Measurements from ENCODE around the gene PMEL. TPM values are rescaled to one million over a fixed set of nuclear protein-coding genes. Genes with fewer than 3 reads are reported as not detected.

PMEL gene
- polyA plus RNA-seq, 1 of the 3 experiments (the other 2 are of a cell fraction) = 1.8 TPM

- TF ChIP-seq TEAD4 (IDR thresholded peaks at IDR 0.05; ENCODE audit: borderline replicate concordance, insufficient read depth) = no peak
- TF ChIP-seq, protein P1, sequence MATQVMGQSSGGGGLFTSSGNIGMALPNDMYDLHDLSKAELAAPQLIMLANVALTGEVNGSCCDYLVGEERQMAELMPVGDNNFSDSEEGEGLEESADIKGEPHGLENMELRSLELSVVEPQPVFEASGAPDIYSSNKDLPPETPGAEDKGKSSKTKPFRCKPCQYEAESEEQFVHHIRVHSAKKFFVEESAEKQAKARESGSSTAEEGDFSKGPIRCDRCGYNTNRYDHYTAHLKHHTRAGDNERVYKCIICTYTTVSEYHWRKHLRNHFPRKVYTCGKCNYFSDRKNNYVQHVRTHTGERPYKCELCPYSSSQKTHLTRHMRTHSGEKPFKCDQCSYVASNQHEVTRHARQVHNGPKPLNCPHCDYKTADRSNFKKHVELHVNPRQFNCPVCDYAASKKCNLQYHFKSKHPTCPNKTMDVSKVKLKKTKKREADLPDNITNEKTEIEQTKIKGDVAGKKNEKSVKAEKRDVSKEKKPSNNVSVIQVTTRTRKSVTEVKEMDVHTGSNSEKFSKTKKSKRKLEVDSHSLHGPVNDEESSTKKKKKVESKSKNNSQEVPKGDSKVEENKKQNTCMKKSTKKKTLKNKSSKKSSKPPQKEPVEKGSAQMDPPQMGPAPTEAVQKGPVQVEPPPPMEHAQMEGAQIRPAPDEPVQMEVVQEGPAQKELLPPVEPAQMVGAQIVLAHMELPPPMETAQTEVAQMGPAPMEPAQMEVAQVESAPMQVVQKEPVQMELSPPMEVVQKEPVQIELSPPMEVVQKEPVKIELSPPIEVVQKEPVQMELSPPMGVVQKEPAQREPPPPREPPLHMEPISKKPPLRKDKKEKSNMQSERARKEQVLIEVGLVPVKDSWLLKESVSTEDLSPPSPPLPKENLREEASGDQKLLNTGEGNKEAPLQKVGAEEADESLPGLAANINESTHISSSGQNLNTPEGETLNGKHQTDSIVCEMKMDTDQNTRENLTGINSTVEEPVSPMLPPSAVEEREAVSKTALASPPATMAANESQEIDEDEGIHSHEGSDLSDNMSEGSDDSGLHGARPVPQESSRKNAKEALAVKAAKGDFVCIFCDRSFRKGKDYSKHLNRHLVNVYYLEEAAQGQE (IDR thresholded peaks at IDR 0.05; ENCODE audit: low read depth, low read length) = no peak
- TF ChIP-seq YY1 (IDR thresholded peaks at IDR 0.05; ENCODE audit: low read depth) = no peak
- TF ChIP-seq JUND (IDR thresholded peaks at IDR 0.05) = no peak
- TF ChIP-seq TAF1 (IDR thresholded peaks at IDR 0.05; ENCODE audit: borderline replicate concordance, low read depth, low read length) = no peak
- TF ChIP-seq RCOR1 (IDR thresholded peaks at IDR 0.05; ENCODE audit: low read length) = no peak
- no peak for TF ChIP-seq PBX3 (IDR thresholded peaks at IDR 0.05)
- peaks cover 6% of the 10 kb centered on the region for H3F3A ChIP-seq (replicated peaks; ENCODE audit: insufficient read depth)
- H3K36me3 ChIP-seq (replicated peaks in 1 of 2; ENCODE audit: control insufficient read depth in 1 of 2, insufficient read depth in 2 of 2, low read length in 1 of 2) = peaks cover 27 to 34% of the 10 kb centered on the region in 2 experiments
- H3K27me3 ChIP-seq (ENCODE audit: insufficient read depth) = no peaks in the 10 kb centered on the region
- no peaks in the 10 kb centered on the region for H4K20me1 ChIP-seq (ENCODE audit: insufficient read depth)
- no peaks in the 10 kb centered on the region for H3K9me3 ChIP-seq
- H3K4me2 ChIP-seq = no peak overlapping the region
- H3K4me3 ChIP-seq (ENCODE audit: low read depth in 2 of 2, low read length in 1 of 2) = no peak overlapping the region
- CTCF ChIA-PET = interaction anchor here (0.7 to 10.8 kb wide), 21 partner anchors 8 to 214 kb away, joined by 3 to 96 read pairs (median 5); partner anchors contain the start of genes DGKA, ORMDL2, PYM1 and RAB5B
- H3K9ac ChIP-seq = no peak overlapping the region
- 97% methylated on average over 5 of the region's 8 CpGs for WGBS (ENCODE audit: low lambda C conversion rate)
- no peak for DNase-seq
- H3K79me2 ChIP-seq (ENCODE audit: insufficient read depth) = peaks cover 4% of the 10 kb centered on the region; the same call in 1 of the 2 replicates
- no peak overlapping the region for H3K27ac ChIP-seq (ENCODE audit: low read depth in 2 of 2, low read length in 1 of 2)
- H2AFZ ChIP-seq (ENCODE audit: low read depth) = no peak overlapping the region
- POLR2A ChIA-PET = no interaction called here
- peaks cover 3 to 9% of the 10 kb centered on the region in 2 experiments; a peak in 2 of 4 replicates for H3K4me1 ChIP-seq (ENCODE audit: control insufficient read depth in 1 of 2, insufficient read depth in 2 of 2, low read depth in 1 of 2, low read length in 1 of 2)
- H3K9me2 ChIP-seq = no peaks in the 10 kb centered on the region
Observed at GRCh38 chr12:55938826-55939501, 26.9 kb downstream of the PMEL start.

GRCh38 chr12:55937981-55938380 is 27.9 kb downstream of the PMEL start:
- peaks cover 13% of the 10 kb centered on the region; the same call in 1 of the 2 replicates for H3K79me2 ChIP-seq (ENCODE audit: insufficient read depth)
- no peaks in the 10 kb centered on the region for H3K27me3 ChIP-seq (ENCODE audit: insufficient read depth)
- peaks cover 7% of the 10 kb centered on the region for H3F3A ChIP-seq (replicated peaks; ENCODE audit: insufficient read depth)
- CTCF ChIA-PET = interaction anchor here (1.0 to 10.8 kb wide), 4 partner anchors 11 to 200 kb away, joined by 3 to 96 read pairs (median 23); no protein-coding TSS in a partner anchor
- H3K4me3 ChIP-seq (ENCODE audit: low read depth in 2 of 2, low read length in 1 of 2) = no peak overlapping the region
- peaks cover 20 to 34% of the 10 kb centered on the region in 2 experiments for H3K36me3 ChIP-seq (replicated peaks in 1 of 2; ENCODE audit: control insufficient read depth in 1 of 2, insufficient read depth in 2 of 2, low read length in 1 of 2)
- POLR2A ChIA-PET = no interaction called here
- peaks cover 10% of the 10 kb centered on the region in 2 experiments; a peak in 2 of 4 replicates for H3K4me1 ChIP-seq (ENCODE audit: control insufficient read depth in 1 of 2, insufficient read depth in 2 of 2, low read depth in 1 of 2, low read length in 1 of 2)
- 49% methylated on average over 2 of the region's 2 CpGs for WGBS (ENCODE audit: low lambda C conversion rate)
- H3K9ac ChIP-seq = no peak overlapping the region
- no peak overlapping the region for H3K4me2 ChIP-seq
- H3K9me3 ChIP-seq = no peaks in the 10 kb centered on the region
- DNase-seq = no peak
- H3K9me2 ChIP-seq = no peaks in the 10 kb centered on the region
- H3K27ac ChIP-seq (ENCODE audit: low read depth in 2 of 2, low read length in 1 of 2) = peak overlapping the region in 1 of 2 experiments; percentile 42; a peak in 2 of 4 replicates
- H4K20me1 ChIP-seq (ENCODE audit: insufficient read depth) = no peaks in the 10 kb centered on the region
- no peak overlapping the region for H2AFZ ChIP-seq (ENCODE audit: low read depth)
- TF ChIP-seq, protein P2, sequence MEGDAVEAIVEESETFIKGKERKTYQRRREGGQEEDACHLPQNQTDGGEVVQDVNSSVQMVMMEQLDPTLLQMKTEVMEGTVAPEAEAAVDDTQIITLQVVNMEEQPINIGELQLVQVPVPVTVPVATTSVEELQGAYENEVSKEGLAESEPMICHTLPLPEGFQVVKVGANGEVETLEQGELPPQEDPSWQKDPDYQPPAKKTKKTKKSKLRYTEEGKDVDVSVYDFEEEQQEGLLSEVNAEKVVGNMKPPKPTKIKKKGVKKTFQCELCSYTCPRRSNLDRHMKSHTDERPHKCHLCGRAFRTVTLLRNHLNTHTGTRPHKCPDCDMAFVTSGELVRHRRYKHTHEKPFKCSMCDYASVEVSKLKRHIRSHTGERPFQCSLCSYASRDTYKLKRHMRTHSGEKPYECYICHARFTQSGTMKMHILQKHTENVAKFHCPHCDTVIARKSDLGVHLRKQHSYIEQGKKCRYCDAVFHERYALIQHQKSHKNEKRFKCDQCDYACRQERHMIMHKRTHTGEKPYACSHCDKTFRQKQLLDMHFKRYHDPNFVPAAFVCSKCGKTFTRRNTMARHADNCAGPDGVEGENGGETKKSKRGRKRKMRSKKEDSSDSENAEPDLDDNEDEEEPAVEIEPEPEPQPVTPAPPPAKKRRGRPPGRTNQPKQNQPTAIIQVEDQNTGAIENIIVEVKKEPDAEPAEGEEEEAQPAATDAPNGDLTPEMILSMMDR (IDR thresholded peaks at IDR 0.05) = no peak
- TF ChIP-seq GATA2 (CRISPR knock-in tag; IDR thresholded peaks at IDR 0.05) = no peak
- TF ChIP-seq FOXJ3 (CRISPR knock-in tag; IDR thresholded peaks at IDR 0.05) = no peak
- TF ChIP-seq RCOR1 (IDR thresholded peaks at IDR 0.05; ENCODE audit: low read length) = no peak
- no peak for TF ChIP-seq USF2 (IDR thresholded peaks at IDR 0.05; ENCODE audit: borderline replicate concordance, low read depth, low read length)
- no peak for TF ChIP-seq TEAD4 (IDR thresholded peaks at IDR 0.05; ENCODE audit: borderline replicate concordance, insufficient read depth)
- TF ChIP-seq POLR2AphosphoS5 (IDR thresholded peaks at IDR 0.05; ENCODE audit: low read depth, low read length) = no peak
- no peak for TF ChIP-seq RFX5 (IDR thresholded peaks at IDR 0.05; ENCODE audit: low read length)
- TF ChIP-seq, protein P1 (IDR thresholded peaks at IDR 0.05; ENCODE audit: low read depth, low read length) = no peak
- TF ChIP-seq TAF1 (IDR thresholded peaks at IDR 0.05; ENCODE audit: borderline replicate concordance, low read depth, low read length) = no peak
- TF ChIP-seq YY1 (IDR thresholded peaks at IDR 0.05; ENCODE audit: low read depth) = no peak

Measured in SK-N-SH (cell line).